HG02798 (cell line): Measurements from ENCODE around the gene GRID1.
"Not testable (repeated sequence)": the region's sequence is repeated elsewhere in the genome, so short reads cannot be mapped to it uniquely, and the experiment has no call there.

Source experiments
- ATAC-seq: cut with Tn5 transposase; IDR thresholded peaks from one replicate; pipeline ENCODE4 v1.9.1; 2021; ENCODE audit warnings: mild to moderate bottlenecking; ENCODE audit not compliant: unreplicated experiment, poor library complexity

GRID1 gene

DNA sequence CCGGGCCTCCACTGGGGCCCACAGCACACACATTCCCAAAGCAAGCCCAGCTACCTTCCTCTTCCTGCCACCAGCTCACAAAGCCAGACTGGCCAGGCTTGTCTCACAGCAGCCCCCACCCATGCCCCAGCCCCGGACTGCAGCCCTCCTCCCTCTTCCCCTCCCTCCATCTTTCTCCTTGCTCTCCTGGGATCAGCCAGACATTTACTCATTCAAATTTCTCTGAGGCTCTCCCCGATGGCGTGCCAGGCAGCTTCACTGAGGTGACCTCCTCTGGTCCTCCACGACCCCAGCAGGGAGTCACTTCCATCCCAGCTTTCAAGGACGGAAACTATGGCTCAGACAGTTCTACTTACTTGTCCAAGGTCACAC is 187.5 kb downstream of the GRID1 start:
- no peak for ATAC-seq

DNA sequence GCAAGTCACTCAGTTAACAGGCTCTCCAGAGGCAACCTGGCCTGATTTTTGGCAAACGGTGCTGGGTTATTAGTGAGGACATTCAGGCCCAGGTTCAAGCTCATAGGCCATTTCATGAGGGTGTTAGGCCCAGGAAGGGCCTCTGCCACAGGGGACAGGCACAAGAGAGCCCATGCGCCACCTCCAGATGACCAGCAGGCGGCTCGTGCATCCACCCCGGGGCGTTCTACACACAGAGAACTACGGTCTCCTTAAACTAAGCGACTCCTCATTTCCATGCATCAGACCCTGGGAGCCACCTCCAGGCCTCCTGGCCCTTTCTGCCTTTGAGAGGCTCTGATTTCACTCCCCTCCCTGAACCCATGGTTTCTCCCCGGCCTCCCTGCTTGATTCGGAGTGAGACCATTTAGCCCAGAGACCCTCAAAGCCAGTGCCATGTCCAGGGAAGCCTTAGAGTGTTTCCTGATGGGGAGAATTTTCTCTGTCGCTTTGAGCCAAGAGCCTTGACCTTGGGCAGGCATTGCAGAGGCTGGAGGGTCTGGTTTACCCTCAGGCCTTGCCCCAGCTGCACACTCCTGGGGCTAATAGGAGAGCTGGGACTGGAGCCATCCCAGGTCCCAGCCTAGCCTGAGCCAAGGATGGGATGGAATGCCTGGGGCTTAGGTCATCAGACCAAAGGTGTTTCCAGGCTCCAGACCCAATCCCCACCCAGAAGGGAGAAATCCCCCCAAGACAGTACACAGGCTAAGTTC is 188.0 kb downstream of the GRID1 start:
- ATAC-seq, result peak; percentile 62

DNA sequence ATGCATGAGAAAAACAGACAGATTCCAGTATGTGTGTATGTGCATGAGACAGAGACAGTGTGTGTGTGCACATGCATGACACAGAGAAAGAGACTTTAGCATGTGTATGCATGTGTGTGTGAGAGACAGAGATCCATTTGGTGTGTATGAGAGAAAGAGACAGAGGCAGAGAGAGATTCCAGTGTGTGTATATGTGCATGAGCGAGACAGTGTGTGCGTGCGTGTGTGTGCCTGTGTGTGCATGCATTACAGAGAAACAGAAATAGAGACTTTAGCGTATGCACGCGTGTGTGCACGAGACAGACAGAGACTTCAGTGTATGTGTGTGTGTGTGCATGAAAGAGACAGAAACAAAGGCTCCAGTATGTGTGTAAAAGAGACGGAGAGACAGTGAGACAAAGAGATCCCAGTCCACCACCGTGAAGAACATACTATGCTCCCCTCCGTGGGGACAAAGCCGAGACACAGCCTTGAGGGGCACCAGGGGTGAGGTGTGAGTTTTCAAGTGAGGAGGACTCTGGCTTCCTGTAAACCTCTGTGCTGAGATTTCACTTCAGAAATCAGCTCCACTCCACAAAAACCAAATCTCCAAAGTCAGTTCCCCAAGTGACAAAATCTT is 188.9 kb downstream of the GRID1 start:
- ATAC-seq, result no peak

DNA sequence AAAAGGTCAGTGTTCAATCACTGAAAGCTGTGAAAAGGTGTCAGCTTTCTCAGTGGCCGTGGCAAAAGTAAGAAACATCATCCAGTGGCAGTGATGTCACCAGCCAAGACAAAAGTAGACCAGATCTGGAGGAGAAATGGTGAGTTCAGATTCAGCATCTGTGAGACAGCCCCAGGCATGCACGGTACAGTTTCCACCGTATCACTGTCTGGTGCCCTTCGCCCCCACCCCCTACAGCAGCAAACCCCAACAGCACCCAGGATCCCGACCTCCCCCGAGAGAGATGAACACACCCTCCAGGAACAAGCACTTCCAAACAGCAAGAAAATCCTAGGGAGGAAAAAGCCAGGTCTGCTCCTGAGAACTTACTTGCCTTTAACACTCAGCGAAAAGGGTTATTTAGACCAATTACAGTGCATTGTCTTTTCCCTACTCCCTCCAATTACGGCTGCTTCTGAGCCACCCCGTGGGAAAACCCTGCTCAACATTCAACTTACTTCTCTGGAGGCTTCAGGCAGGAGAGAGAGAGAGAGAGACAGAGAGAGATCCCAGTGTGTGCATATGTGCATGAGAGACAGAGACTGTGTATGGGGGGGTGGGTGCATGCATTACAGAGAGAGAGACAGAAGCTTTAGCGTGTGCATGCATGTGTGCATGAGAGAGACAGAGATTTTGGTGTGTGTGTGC is 189.6 kb downstream of the GRID1 start:
- no peak for ATAC-seq

DNA sequence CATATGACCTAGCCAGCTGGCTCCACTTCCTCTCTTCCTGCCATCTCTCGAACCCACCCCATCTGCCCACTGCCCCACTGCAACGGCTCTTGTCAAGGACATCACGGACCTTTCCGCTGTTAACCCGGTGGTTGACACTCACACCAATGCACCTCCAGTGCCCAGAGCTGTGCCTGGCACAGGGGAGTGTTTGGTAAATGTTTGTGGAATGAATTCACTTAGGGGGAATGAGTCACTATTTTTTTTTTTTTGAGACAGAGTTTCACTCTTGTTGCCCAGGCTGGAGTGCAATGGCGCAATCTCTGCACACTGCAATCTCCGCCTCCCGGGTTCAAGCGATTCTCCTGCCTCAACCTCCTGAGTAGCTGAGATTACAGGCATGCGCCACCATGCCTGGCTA is 191.1 kb downstream of the GRID1 start:
- not testable (repeated sequence) for ATAC-seq

DNA sequence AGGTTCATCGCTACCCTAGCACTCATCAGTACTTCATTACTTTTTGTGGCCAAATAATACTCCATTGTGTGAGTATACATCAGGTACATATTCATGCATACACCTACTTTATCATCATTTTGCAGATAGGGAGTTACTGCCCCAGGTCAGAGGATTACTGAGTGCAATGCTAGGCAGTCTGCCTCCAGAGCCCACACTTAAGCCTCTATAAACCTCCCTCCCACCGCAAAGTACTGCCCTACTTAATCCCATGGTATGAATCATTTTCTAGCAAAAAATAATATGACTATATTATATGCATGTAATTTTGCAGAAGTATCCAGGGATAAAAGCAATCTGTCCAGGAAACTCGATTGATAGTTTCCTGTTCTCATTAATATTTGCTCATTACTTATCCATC is 194.3 kb downstream of the GRID1 start:
- no peak for ATAC-seq

DNA sequence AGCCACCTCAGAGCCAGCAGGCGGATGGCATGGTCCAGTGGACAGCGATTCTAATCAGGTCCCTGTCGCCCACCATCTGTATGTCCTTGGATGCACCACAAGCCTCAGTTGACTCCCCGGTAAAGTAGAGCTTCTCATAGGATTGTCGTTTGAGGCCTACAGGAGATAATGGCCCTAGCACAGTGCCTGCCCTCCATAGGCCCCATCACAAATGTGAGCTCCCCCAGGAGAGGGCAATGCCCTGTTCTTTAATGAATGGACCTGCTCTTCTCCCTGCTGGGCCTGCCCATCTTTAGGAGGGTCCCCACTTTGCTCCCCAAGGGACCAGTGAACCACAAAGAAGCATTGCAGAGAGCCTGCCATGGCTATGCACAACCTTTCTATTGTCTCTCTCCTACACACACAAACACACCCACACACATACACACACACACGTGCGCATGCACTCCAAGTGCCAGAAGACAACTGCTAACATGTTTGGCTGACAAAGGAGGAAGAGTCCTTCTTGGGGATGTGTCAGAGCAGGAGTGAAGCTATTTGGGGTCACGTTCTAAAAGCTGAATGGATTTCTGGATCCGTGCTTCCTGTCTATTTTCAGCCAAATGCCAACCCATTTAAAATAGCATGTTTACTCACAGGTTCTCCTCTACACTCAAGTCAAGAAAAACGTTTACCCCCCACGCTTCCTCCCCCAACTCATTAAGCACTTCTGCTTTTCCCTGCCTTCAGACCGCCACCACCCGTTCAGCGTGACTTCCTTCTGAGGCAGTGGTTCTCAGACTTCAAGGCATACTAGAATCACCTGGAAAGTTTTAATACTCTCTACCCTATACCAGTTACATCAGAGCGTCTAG is 196.1 kb downstream of the GRID1 start:
- peak; percentile 41 for ATAC-seq

DNA sequence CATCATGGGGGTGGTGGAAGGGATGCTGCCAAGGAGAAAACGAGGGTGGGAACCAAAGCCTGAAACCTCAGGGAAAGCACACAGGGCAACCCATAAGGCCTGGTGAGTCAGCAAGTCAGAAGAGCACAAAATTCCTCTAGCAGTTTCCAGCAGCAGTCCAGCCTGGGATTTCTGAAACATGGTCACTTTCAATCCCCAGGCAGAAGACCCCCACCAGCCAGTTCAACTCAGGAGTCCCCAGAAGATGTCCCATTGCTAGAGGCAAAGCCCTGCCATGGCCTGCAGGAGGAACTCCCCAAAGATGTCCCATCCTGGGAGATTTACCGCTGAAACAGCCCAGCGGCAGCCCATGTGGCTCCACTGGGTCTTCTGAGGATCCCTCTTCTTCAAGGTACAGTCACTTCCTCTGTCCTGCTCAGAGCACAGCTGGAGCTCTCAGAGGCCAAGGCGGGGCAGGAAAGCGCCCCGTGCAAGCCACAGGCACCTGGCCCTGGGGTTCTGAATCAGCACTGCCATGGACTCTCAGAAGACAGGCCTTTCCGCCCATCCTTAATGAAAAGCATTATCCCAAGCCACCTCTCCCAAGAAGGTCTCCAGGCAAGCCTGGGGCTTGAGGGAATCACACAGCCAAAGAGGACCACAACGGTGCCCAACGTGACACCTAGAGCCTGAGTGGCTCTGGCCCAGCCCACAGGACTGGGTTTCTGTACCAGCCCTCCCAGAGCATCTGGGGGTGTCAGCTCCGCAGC is 196.9 kb downstream of the GRID1 start:
- no peak for ATAC-seq

DNA sequence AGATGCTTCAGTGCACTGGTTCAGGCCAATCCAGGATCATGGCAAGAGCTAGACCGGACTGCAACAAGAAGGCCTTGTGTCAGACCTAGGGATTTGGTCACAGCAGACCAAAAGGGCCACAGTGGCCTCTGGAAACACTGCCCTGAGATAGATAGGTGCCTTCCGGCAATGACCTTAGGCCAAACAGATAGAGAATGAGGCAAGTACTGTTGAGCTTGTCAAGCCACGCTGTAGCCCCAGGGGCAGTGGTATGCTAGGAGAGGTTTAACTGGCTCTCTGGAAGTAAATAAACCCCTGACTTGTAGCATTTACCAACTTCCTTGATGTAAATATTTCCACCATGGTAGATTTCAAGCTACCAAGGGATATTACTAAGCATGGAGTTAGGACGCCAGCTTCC is 197.5 kb downstream of the GRID1 start:
- no peak for ATAC-seq

DNA sequence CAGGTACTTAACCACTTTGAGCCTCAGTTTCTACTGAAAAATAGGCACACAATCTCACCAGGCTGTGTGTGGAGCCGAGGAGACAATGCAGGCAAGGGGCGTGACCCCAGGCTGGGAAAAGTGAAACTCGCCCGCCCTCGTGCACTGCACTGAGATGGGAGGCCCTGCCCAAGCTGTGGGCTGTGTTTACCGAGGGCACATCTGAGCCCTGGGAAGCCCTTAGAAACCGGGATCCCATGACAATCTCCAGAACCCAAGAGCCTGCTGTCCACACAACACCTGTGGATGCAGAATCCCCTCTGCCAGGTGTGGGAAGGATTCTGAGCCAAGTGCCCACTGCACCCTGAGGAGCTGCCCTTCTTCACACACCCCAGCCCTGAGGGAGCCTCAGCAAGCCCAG is 198.3 kb downstream of the GRID1 start:
- no peak for ATAC-seq

DNA sequence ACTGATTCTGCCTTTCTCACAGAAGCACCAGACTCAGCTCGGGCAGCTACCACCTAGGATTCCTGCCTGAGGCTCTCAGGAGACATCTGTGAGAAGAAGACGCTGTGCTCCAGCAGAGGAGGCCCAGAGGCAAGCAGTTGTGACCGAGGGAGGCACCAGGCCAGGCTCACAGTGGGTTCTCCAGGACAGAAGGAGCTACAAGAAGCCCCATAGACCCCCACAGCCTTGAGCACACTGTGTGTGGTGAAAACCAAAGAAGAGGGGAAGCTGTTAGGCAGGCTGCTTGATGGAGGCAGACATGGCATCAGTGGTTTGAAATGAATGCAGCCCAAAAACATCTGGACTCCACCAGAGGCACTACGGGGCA is 198.8 kb downstream of the GRID1 start:
- ATAC-seq, result no peak

DNA sequence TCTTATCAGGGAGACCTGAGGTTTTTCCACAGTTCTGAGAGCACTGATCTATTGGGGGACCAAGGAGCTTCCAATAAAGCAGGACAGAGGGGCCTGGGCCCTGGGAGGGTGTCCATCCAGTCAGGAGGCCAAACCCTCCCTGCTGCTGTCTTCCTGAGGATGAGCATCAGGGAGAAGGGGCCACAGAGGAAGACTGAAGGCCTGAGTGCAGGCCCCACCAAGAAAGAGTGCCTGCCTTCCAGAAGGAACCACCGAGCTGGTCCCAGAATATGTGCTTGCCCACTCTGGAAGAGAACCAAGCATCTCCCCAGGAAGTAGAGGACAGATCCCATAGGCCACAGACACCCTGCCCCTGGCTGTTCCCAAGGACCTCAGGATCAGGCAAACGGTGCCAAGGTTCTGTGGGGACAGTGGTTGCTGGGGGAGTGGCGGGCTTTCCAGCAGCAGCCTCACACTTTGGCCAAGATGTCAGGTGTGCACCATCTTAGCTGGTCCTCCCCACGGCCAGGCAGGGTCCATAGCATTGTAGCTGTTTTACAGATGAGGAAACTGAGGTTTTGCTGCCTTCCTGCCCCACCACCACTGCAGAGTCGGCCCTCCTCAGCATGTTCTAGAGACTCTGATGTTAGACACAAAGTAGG is 199.4 kb downstream of the GRID1 start:
- ATAC-seq, result no peak

DNA sequence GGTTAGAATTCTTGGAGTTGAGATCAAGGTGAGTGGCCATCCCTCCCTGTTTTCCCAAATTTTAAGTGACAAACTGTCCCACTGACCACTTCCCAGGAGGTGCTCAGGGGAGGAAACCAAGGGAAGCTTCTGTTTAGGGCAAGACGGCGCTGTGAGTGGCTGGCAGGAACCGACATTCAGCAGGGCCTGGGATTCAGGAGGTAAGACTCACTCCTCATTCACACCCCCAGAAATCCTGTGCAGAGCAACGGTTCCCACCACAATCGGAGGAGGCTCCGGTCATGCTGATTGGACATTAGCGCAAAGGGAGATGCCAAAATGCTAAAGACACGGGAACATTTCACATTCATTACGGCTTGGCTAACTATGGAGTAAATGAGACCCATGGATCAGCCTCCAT is 200.9 kb downstream of the GRID1 start:
- no peak for ATAC-seq

DNA sequence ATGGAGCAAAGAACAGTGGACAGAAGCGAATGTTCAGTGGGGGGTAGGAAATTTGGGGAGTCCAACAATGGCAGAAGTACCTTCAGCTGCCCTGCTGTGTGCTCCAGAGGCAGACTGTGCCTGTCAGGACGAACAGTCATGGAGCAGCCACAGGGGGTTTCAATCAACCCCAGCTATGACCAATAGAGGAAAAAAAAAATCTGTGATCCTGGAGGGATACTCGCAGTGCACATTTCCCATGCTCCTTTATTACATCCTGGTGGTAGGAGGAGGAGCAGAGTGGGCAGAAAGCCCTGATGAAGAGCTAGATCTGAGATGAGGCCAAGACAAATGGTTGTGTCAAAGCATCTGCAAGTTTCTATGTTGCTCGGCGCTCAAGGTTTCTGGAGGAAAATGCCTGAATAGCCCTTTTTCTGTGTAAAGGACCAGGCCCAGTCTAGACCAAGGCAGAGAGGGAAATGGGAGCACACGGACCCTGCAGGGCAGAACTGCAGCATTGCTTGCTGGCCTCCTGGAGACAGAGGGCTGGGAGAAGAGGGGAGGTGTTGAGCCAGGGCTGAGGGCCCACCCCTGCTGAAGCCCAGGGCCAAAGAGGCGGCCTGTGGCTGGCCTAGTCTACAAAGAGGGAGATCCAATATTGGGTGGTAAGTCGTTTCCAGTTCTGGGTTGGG is 201.5 kb downstream of the GRID1 start:
- ATAC-seq, result no peak

DNA sequence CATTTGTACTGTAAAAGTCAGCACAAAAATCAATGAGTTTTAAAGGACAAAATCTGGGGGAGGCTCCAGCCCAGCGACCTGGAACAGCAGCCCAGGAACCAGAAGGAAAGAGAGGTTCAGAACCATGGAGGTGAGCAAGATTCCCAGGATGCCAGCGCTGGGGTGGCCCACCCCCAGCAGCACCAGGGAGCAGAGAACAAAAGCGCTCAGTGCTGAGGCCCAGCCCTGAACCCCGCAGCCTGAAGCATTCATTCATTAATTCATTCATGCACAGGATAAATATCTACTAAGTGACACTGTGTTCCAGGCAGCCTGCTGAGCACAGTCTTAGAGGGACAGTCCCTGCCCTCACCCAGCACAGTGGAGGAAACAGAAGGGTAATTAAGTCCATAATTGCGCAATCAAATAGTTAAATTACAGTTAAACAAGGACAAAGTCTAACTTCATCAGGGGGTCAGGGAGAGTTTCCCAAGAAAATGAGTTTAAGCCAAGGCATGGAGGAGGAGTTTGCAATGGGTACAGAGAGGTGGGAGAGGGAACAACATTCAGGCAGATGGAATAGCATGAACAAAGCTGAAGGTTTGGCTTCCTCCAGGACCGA is 202.3 kb downstream of the GRID1 start:
- no peak for ATAC-seq

DNA sequence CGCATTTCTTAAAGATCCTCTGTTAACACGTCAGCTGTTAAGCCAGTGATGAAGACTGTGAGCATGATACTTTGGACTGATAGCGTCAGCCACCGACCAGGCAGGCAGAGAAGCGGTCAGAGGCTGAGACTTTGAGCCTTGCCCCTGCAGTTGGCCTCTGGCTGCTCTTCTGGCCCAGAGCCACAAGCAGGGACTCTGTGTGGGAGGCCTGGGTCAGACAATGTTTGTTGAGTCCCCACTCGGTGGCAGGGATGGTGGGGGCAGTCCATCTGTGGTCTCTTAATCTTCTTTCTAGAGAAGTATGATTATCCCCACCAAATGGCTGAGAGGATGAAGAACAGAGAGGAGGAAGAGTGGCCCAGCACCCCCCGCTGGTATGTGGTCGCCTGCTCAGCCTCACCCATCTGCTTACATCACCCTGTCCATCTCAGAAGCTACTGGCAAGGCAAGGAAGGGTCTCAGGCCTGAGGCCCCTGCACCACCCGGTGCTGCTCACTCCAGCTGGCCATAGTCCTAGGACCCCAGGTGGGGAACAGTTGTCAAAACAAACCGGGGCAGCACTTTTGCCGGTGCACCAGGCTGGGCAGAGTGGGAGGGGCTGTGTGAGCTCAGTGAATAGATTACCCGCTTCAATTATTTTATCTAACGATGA is 202.9 kb downstream of the GRID1 start:
- no peak for ATAC-seq

DNA sequence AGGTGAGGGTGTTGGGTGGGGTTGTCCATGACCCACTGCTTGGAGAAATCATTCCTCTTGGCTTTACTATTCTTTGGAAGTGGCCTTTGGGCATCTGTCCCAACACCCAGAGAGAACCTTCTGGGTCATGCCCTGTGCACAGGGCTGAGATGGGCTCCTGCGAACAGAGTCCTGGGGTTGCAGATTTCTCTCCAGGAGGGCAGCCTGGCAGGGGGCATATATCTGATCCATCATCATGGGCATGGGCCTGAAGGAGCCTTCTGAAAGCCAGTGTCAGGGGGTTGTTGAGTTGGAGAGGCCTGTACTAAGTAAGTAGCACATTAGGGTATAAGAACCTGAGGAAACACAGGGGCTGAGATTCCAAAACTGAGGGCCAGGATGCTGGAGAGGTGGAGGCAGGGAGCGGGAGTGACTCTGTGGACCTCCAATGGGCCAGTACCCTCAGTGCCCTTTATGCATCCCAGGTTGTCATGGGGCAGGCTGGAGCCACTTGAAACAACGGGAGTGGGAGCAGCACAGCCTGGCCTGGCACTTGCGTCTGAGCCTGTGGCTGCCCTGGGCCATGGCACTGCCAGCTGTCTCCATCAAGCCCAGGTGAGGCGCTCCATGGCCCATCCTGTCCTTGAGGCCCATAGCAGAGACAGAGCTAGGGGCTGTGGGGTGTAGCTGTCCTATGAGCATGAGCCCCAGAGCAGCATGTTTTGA is 203.7 kb downstream of the GRID1 start:
- no peak for ATAC-seq

DNA sequence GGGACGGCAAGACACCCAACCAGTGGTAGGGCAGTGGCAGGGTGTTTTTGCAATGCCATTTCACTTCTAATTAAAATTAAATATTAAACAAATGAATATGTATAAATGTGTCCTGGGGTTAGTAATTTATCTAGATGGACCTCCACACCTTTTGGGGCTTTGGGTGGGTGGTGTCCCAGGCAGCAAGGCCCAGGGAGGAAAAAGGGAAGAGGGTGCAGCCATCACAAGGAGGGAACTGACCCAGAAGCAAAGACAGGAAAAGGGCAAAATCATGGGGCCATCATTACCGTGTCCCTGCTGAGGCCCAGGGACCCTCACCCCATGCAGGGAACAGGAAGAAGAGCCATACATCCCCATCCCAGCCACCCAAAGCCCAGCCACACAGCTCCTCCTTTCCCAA is 204.6 kb downstream of the GRID1 start:
- no peak for ATAC-seq
